SK-N-MC (cell line): Measurements from ENCODE around the gene HEPACAM.

ENCODE experiments used
- EZH2 ChIP-seq: fragments of 200-600 bp; sonication (generic); IDR thresholded peaks from one replicate; pipeline ENCODE4 v1.6.1; 2017; ENCODE audit warnings: antibody characterized with exemption
- POLR2AphosphoS5 ChIP-seq: IDR thresholded peaks from 2 replicates; pipeline ENCODE4 v1.6.1; 2012; ENCODE audit warnings: mild to moderate bottlenecking, low read depth, low read length, borderline replicate concordance

GRCh38 chr11:124872280-124872679 is 63.6 kb downstream of the HEPACAM start:
- TF ChIP-seq POLR2AphosphoS5 (no peak), EZH2 (no peak)
